IPS-15b (cell line): ENCODE data around the gene KIT.

Experiments
- H3K27me3 ChIP-seq: one replicate; pipeline ENCODE4 v1.6.1; 2013; ENCODE audit warnings: low read length; ENCODE audit not compliant: control insufficient read depth, insufficient read depth
- H3K36me3 ChIP-seq: one replicate; pipeline ENCODE4 v1.6.1; 2013; ENCODE audit warnings: low read length; ENCODE audit not compliant: control insufficient read depth, insufficient read depth
- H3K4me1 ChIP-seq: one replicate; pipeline ENCODE4 v1.6.1; 2013; ENCODE audit warnings: mild to moderate bottlenecking, low read length; ENCODE audit not compliant: control insufficient read depth, insufficient read depth
- H3K4me3 ChIP-seq: one replicate; pipeline ENCODE4 v1.5.1; 2013; ENCODE audit warnings: low read depth, low read length
- H3K9ac ChIP-seq: one replicate; pipeline ENCODE4 v1.6.1; 2013; ENCODE audit warnings: low read depth, mild to moderate bottlenecking, low read length
- H3K9me3 ChIP-seq: one replicate; pipeline ENCODE4 v1.6.1; 2013; ENCODE audit warnings: mild to moderate bottlenecking, low read length; ENCODE audit not compliant: control insufficient read depth, insufficient read depth

KIT gene

GRCh38 chr4:54679813-54680212 is 22.1 kb downstream of the KIT start:
- H3K36me3 ChIP-seq, result no peaks in the 10 kb centered on the region
- H3K4me1 ChIP-seq, result peaks cover 29% of the 10 kb centered on the region
- no peak overlapping the region for H3K4me3 ChIP-seq
- no peaks in the 10 kb centered on the region for H3K9me3 ChIP-seq
- H3K9ac ChIP-seq, result no peak overlapping the region
- no peaks in the 10 kb centered on the region for H3K27me3 ChIP-seq

- no peaks in the 10 kb centered on the region for H3K9me3 ChIP-seq
- no peak overlapping the region for H3K4me3 ChIP-seq
- no peak overlapping the region for H3K9ac ChIP-seq
- H3K27me3 ChIP-seq, result no peaks in the 10 kb centered on the region
- H3K36me3 ChIP-seq, result no peaks in the 10 kb centered on the region
- H3K4me1 ChIP-seq, result peaks cover 7% of the 10 kb centered on the region
Measured at GRCh38 chr4:54683616-54684346, 26.0 kb downstream of the KIT start.

- Histone ChIP-seq H3K4me3 (no peak overlapping the region), H3K4me1 (no peaks in the 10 kb centered on the region), H3K9ac (no peak overlapping the region), H3K36me3 (no peaks in the 10 kb centered on the region), H3K9me3 (no peaks in the 10 kb centered on the region), H3K27me3 (no peaks in the 10 kb centered on the region)
Measured at GRCh38 chr4:54685810-54686209, 28.1 kb downstream of the KIT start.

GRCh38 chr4:54687887-54688841 is 30.4 kb downstream of the KIT start:
- Histone ChIP-seq H3K9ac (no peak overlapping the region), H3K9me3 (no peaks in the 10 kb centered on the region), H3K4me1 (no peaks in the 10 kb centered on the region), H3K4me3 (no peak overlapping the region), H3K27me3 (no peaks in the 10 kb centered on the region), H3K36me3 (no peaks in the 10 kb centered on the region)

GRCh38 chr4:54695337-54695736 is 37.6 kb downstream of the KIT start:
- Histone ChIP-seq H3K36me3 (no peaks in the 10 kb centered on the region), H3K27me3 (no peaks in the 10 kb centered on the region)

GRCh38 chr4:54695788-54696187 is 38.0 kb downstream of the KIT start:
- H3K4me1 ChIP-seq, result no peaks in the 10 kb centered on the region
- H3K27me3 ChIP-seq, result no peaks in the 10 kb centered on the region
- no peaks in the 10 kb centered on the region for H3K36me3 ChIP-seq
- H3K9ac ChIP-seq, result no peak overlapping the region
- H3K9me3 ChIP-seq, result no peaks in the 10 kb centered on the region
- no peak overlapping the region for H3K4me3 ChIP-seq

More at GRCh38 chr4:54695337-54695736, 37.6 kb downstream of the KIT start:
- Histone ChIP-seq H3K9ac (no peak overlapping the region), H3K4me1 (no peaks in the 10 kb centered on the region), H3K4me3 (no peak overlapping the region), H3K9me3 (no peaks in the 10 kb centered on the region)

- Histone ChIP-seq H3K27me3 (no peaks in the 10 kb centered on the region), H3K4me1 (no peaks in the 10 kb centered on the region), H3K9me3 (no peaks in the 10 kb centered on the region), H3K9ac (no peak overlapping the region), H3K36me3 (no peaks in the 10 kb centered on the region), H3K4me3 (no peak overlapping the region)
Measured at GRCh38 chr4:54696649-54697048, 38.9 kb downstream of the KIT start.

GRCh38 chr4:54700986-54701385 is 43.2 kb downstream of the KIT start:
- Histone ChIP-seq H3K27me3 (no peaks in the 10 kb centered on the region), H3K4me1 (no peaks in the 10 kb centered on the region), H3K9me3 (no peaks in the 10 kb centered on the region), H3K36me3 (no peaks in the 10 kb centered on the region), H3K9ac (no peak overlapping the region), H3K4me3 (no peak overlapping the region)

GRCh38 chr4:54703182-54703581 is 45.4 kb downstream of the KIT start:
- Histone ChIP-seq H3K9me3 (no peaks in the 10 kb centered on the region), H3K4me3 (no peak overlapping the region), H3K36me3 (no peaks in the 10 kb centered on the region), H3K9ac (no peak overlapping the region), H3K4me1 (no peaks in the 10 kb centered on the region), H3K27me3 (no peaks in the 10 kb centered on the region)

- H3K27me3 ChIP-seq, result no peaks in the 10 kb centered on the region
- H3K36me3 ChIP-seq, result peaks cover 6% of the 10 kb centered on the region
- no peak overlapping the region for H3K4me3 ChIP-seq
- H3K9me3 ChIP-seq, result no peaks in the 10 kb centered on the region
- no peaks in the 10 kb centered on the region for H3K4me1 ChIP-seq
- no peak overlapping the region for H3K9ac ChIP-seq
Measured at GRCh38 chr4:54707406-54707805, 49.6 kb downstream of the KIT start.

- Histone ChIP-seq H3K9me3 (no peaks in the 10 kb centered on the region), H3K4me3 (no peak overlapping the region), H3K4me1 (no peaks in the 10 kb centered on the region), H3K36me3 (peaks cover 6% of the 10 kb centered on the region), H3K27me3 (no peaks in the 10 kb centered on the region), H3K9ac (no peak overlapping the region)
Measured at GRCh38 chr4:54708339-54709279, 50.9 kb downstream of the KIT start.
